ENCODE measurements around the gene SNRK. TPM values are rescaled to one million over a fixed set of nuclear protein-coding genes. Genes with fewer than 3 reads are reported as not detected.

SNRK gene
- total and polyA plus RNA-seq, 2 of the 13 experiments (the other 11 are each of a cell fraction or from before 2014, with no cell fraction given): 11.4 to 16.1 TPM

DNA sequence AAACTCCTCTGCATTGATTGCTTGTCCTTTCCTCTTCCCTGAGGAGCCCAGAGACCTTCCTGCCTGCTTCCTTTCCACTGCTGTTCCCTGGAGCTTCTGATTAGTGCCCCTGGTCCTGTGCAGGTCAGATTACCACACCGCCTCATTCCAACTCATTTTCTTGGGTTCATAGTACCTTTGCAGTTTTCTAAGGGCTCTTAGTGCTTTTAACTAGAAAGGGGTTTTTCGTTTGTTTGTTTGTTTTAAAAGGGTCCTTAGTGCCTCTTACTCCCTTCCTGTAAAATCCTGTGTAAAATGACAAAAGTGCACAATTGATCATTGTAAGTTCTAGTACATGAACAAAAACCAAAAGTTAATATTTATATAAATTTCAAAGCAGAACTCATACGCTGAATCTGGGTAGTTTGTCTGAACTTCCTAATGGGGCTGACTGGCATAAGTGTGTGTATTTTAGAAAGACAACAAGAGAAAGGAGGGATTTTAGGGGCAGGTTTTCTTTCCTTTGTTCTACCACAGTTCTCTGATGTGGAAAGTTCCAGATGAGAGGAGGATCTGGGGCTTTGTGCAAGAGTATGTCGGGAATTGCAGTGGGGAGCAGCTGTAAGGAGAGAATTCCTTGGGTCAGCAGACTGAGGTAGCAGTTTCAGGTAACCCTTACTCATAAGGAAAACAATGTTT is 30.6 kb downstream of the SNRK start (continued):
- TF ChIP-seq, protein P1, sequence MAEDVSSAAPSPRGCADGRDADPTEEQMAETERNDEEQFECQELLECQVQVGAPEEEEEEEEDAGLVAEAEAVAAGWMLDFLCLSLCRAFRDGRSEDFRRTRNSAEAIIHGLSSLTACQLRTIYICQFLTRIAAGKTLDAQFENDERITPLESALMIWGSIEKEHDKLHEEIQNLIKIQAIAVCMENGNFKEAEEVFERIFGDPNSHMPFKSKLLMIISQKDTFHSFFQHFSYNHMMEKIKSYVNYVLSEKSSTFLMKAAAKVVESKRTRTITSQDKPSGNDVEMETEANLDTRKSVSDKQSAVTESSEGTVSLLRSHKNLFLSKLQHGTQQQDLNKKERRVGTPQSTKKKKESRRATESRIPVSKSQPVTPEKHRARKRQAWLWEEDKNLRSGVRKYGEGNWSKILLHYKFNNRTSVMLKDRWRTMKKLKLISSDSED (CRISPR knock-in tag; IDR thresholded peaks at IDR 0.05): no peak
- TF ChIP-seq GLI4 (CRISPR knock-in tag; IDR thresholded peaks at IDR 0.05; ENCODE audit: borderline replicate concordance) (no peak), NAIF1 (CRISPR knock-in tag; IDR thresholded peaks at IDR 0.05; ENCODE audit: borderline replicate concordance) (no peak), KDM3A (CRISPR knock-in tag; IDR thresholded peaks at IDR 0.05; ENCODE audit: low read depth) (no peak), MYNN (CRISPR knock-in tag; IDR thresholded peaks at IDR 0.05; ENCODE audit: low read depth) (peak; percentile 87; the same call in 1 of the 2 replicates), TEAD3 (CRISPR knock-in tag; optimal IDR thresholded peaks at IDR 0.05; ENCODE audit: borderline replicate concordance) (peak; percentile 80), ZNF790 (CRISPR knock-in tag; IDR thresholded peaks at IDR 0.05; ENCODE audit: borderline replicate concordance) (no peak), ZNF547 (CRISPR knock-in tag; IDR thresholded peaks at IDR 0.05) (no peak), ZNF235 (CRISPR knock-in tag; IDR thresholded peaks at IDR 0.05; ENCODE audit: borderline replicate concordance) (no peak), ELF4 (CRISPR knock-in tag; IDR thresholded peaks at IDR 0.05; ENCODE audit: borderline replicate concordance) (no peak), CEBPB (IDR thresholded peaks at IDR 0.05; ENCODE audit: borderline replicate concordance, low read depth, low read length) (0 out of 2 replicates have a peak, but pooled peaks have one; percentile 41), KMT2B (CRISPR knock-in tag; IDR thresholded peaks at IDR 0.05) (peak; percentile 32; the same call in 1 of the 2 replicates), HNF4G (IDR thresholded peaks at IDR 0.05; ENCODE audit: borderline replicate concordance, low read depth, low read length) (peak; percentile 49; the same call in 1 of the 2 replicates), HNF4G (CRISPR knock-in tag; IDR thresholded peaks at IDR 0.05; ENCODE audit: borderline replicate concordance, low read depth) (peak; percentile 43; the same call in 1 of the 2 replicates), HNF4A (CRISPR knock-in tag; IDR thresholded peaks at IDR 0.05) (peak; percentile 68), SRF (IDR thresholded peaks at IDR 0.05; ENCODE audit: low read depth, low read length) (no peak), GATAD2A (CRISPR knock-in tag; IDR thresholded peaks at IDR 0.05) (peak; percentile 82; the same call in 1 of the 2 replicates), PPARG (CRISPR knock-in tag; conservative IDR thresholded peaks at IDR 0.05) (peak; percentile 35; the same call in 1 of the 2 replicates), ZNF564 (CRISPR knock-in tag; IDR thresholded peaks at IDR 0.05) (no peak), HMG20B (CRISPR knock-in tag; conservative IDR thresholded peaks at IDR 0.05) (peak; percentile 12; the same call in 1 of the 2 replicates)
- TF ChIP-seq, protein P2, sequence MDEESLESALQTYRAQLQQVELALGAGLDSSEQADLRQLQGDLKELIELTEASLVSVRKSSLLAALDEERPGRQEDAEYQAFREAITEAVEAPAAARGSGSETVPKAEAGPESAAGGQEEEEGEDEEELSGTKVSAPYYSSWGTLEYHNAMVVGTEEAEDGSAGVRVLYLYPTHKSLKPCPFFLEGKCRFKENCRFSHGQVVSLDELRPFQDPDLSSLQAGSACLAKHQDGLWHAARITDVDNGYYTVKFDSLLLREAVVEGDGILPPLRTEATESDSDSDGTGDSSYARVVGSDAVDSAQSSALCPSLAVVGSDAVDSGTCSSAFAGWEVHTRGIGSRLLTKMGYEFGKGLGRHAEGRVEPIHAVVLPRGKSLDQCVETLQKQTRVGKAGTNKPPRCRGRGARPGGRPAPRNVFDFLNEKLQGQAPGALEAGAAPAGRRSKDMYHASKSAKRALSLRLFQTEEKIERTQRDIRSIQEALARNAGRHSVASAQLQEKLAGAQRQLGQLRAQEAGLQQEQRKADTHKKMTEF (CRISPR knock-in tag; IDR thresholded peaks at IDR 0.05): peak; percentile 34; the same call in 1 of the 2 replicates
- TF ChIP-seq, protein P3, sequence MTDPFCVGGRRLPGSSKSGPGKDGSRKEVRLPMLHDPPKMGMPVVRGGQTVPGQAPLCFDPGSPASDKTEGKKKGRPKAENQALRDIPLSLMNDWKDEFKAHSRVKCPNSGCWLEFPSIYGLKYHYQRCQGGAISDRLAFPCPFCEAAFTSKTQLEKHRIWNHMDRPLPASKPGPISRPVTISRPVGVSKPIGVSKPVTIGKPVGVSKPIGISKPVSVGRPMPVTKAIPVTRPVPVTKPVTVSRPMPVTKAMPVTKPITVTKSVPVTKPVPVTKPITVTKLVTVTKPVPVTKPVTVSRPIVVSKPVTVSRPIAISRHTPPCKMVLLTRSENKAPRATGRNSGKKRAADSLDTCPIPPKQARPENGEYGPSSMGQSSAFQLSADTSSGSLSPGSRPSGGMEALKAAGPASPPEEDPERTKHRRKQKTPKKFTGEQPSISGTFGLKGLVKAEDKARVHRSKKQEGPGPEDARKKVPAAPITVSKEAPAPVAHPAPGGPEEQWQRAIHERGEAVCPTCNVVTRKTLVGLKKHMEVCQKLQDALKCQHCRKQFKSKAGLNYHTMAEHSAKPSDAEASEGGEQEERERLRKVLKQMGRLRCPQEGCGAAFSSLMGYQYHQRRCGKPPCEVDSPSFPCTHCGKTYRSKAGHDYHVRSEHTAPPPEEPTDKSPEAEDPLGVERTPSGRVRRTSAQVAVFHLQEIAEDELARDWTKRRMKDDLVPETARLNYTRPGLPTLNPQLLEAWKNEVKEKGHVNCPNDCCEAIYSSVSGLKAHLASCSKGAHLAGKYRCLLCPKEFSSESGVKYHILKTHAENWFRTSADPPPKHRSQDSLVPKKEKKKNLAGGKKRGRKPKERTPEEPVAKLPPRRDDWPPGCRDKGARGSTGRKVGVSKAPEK (CRISPR knock-in tag; IDR thresholded peaks at IDR 0.05; ENCODE audit: borderline replicate concordance): no peak
- TF ChIP-seq, protein P4, sequence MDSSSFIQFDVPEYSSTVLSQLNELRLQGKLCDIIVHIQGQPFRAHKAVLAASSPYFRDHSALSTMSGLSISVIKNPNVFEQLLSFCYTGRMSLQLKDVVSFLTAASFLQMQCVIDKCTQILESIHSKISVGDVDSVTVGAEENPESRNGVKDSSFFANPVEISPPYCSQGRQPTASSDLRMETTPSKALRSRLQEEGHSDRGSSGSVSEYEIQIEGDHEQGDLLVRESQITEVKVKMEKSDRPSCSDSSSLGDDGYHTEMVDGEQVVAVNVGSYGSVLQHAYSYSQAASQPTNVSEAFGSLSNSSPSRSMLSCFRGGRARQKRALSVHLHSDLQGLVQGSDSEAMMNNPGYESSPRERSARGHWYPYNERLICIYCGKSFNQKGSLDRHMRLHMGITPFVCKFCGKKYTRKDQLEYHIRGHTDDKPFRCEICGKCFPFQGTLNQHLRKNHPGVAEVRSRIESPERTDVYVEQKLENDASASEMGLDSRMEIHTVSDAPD (CRISPR knock-in tag; IDR thresholded peaks at IDR 0.05): no peak

Data from HepG2 (cell line).